Measurements from ENCODE around the gene SNAPC2. TPM values are rescaled to one million over a fixed set of nuclear protein-coding genes. Genes with fewer than 3 reads are reported as not detected.
"Not testable (repeated sequence)": the region's sequence is repeated elsewhere in the genome, so short reads cannot be mapped to it uniquely, and the experiment has no call there.

SNAPC2 gene
- total RNA-seq, 1 experiment from 2014 or later = 17.1 TPM

- no peak for DNase-seq (ENCODE audit: low spot score)
Measured at GRCh38 chr19:7908742-7909461, 11.2 kb upstream of the SNAPC2 start.

- no peak for DNase-seq (ENCODE audit: low spot score)
Measured at GRCh38 chr19:7909471-7910067, 10.6 kb upstream of the SNAPC2 start.

- no peak for DNase-seq (ENCODE audit: low spot score)
Measured at GRCh38 chr19:7910321-7911161, 9.6 kb upstream of the SNAPC2 start.

- DNase-seq (ENCODE audit: low spot score) = no peak
Measured at GRCh38 chr19:7911508-7912143, 8.5 kb upstream of the SNAPC2 start.

- DNase-seq (ENCODE audit: low spot score) = no peak
Measured at GRCh38 chr19:7912144-7912696, 7.9 kb upstream of the SNAPC2 start.

GRCh38 chr19:7912697-7913564 is 7.2 kb upstream of the SNAPC2 start:
- no peak for DNase-seq (ENCODE audit: low spot score)

GRCh38 chr19:7913652-7914051 is 6.5 kb upstream of the SNAPC2 start:
- DNase-seq (ENCODE audit: low spot score) = no peak

- no peak for DNase-seq (ENCODE audit: low spot score)
Measured at GRCh38 chr19:7914099-7914498, 6.0 kb upstream of the SNAPC2 start.

GRCh38 chr19:7914598-7915045 is 5.5 kb upstream of the SNAPC2 start, which contains the start of gene TGFBR3L:
Gene TGFBR3L, plus strand, starts transcription at chr19:7914830.
- DNase-seq (ENCODE audit: low spot score) = no peak

- DNase-seq (ENCODE audit: low spot score) = no peak
Measured at GRCh38 chr19:7915250-7916102, 4.7 kb upstream of the SNAPC2 start.

GRCh38 chr19:7916103-7916954 is 3.8 kb upstream of the SNAPC2 start:
- DNase-seq (ENCODE audit: low spot score) = no peak

GRCh38 chr19:7916955-7917266 is 3.2 kb upstream of the SNAPC2 start:
- no peak for DNase-seq (ENCODE audit: low spot score)

GRCh38 chr19:7917267-7918061 is 2.7 kb upstream of the SNAPC2 start:
- DNase-seq (ENCODE audit: low spot score) = no peak

- DNase-seq (ENCODE audit: low spot score) = not testable (repeated sequence)
Measured at GRCh38 chr19:7918062-7918614, 2.0 kb upstream of the SNAPC2 start.

- DNase-seq (ENCODE audit: low spot score) = no peak
Measured at GRCh38 chr19:7918615-7919421, 1.3 kb upstream of the SNAPC2 start.

- DNase-seq (ENCODE audit: low spot score) = peak; percentile 93
Measured at GRCh38 chr19:7920519-7921301, 572 bp downstream of the SNAPC2 start.
